ENCODE data around the gene RPL35.

DNA sequence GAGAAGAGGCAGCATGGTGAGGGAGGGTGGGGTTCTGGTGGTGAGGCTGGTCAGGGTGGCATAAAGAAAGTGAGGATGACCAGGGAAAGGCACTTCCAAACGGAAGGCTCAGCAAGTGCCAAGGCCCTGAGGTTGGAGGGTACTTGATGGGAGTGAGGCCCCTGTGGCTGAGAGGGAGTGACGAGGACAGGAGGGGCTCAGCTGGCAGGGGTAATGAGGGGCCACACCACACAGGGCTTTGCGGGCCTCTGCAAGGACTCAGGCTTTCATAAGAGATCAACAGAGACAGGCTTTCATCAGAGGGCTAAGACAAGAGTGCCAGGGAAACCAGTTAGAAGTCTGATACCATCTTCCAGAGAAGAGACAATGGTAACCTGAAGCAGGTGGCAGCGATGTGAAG is 23.8 kb upstream of the RPL35 start:
- TF ChIP-seq EZH2 (IDR thresholded peaks at IDR 0.05) (no peak), POLR2AphosphoS5 (IDR thresholded peaks at IDR 0.05; ENCODE audit: borderline replicate concordance, low read depth, low read length) (no peak)
